A204.1 (cell line): ENCODE measurements around the gene CAMTA1.
A peak's percentile ranks its signal among the peaks of the same experiment; 100 is the strongest.
"Not testable (repeated sequence)": the region's sequence is repeated elsewhere in the genome, so short reads cannot be mapped to it uniquely, and the experiment has no call there.

Experiments used
- FAIRE-seq: peaks from 2 replicates; lab custom pipeline; 2012; peaks lifted over from hg19 to GRCh38; lab: Jason Lieb, UNC

CAMTA1 gene

DNA sequence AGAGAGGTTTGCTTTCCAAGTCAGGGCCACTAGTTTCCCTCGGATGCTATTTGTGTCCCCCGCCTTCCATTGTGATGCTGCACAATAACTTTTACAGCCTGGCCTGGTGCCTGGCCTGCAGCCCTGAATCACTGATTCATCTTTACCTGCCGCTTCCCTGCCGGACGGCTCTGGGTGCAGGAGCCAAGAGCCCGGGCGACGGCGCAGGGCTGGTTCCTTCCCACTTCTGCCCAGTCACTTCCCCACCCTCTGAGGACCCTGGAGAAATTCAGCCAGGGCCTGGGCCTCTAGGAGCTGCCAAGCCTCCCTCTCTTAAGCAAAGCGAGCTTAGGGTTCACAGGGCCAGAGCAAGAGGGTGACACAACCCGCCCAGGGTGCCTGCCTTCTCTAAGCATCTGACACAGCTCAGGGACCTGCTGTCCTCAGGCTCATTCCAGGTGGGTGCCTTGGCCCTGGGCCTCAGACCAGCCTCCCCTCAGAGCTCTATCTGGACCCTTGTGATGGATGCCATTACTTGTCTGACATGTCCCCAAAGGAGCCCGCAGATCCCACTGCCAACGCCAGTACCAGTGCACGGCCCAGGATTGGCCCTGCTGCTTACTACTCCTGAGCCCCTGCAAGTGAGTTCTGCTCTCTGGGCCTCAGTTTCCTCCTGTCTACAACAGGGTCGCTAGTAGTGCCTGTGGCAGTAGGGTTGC is 604.8 kb downstream of the CAMTA1 start:
- FAIRE-seq: no peak

DNA sequence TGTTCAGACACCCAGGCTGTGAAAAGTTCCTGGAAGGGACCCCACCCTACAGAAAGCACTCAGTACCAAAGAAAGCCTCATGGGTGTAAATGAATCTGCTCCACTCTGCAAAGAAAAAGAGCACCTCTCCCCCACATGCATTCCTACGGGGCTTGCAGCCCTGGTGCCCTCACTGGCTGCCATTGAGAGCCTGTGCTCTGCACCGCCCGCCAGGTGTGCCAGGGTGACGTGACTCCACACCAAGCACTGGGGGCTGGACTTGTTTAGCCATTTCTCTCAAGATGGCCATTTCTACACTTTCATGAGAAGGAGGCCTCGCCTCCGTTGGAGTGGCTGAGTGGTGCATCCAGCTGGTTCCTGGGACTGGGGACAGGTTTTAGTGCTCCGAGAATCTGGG is 605.3 kb downstream of the CAMTA1 start:
- no peak for FAIRE-seq

GRCh38 chr1:7393136-7393535 is 607.9 kb downstream of the CAMTA1 start:
- no peak for FAIRE-seq

GRCh38 chr1:7395251-7395650 is 610.0 kb downstream of the CAMTA1 start:
- FAIRE-seq: no peak

DNA sequence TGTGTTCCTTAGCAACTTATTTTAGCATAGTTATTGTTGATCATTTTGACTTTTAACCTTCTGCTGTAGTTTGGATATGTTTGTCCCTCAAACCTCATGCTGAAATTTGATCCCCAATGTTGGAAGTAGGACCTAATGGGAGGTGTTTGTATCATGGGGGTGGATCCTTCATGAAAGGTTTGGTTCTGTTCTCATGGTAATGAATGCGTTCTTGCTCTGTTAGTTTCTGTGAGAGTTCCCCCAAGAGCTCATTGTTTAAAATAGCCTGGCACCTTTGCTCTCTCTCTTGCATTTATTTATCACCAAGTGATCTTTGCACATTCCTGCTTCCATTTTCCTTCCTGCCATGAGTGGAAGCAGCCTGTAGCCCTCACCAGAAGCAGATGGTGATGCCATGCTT is 613.7 kb downstream of the CAMTA1 start:
- FAIRE-seq: no peak

- FAIRE-seq: peak; percentile 16
Measured at GRCh38 chr1:7399514-7400125, 614.4 kb downstream of the CAMTA1 start.

DNA sequence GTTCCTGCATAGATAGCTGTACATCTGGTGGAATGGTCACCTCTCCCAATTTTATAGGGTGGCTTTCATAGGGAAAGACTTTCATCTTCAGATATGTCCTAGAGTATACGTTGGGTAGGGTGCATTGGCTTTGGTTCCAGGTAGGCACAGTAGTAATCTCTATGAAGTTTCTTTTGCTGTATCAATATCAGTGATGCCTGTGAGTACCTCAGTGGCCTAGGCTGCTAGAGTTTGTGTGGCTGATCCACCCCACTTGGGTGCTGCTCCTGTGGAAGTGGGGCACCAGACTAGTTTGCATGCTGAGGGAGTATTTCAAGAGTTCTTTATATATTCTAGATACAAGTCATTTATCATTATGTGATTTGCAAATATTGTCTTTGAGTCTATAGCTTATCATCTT is 615.3 kb downstream of the CAMTA1 start:
- FAIRE-seq: no peak

- FAIRE-seq: peak; percentile 94
Measured at GRCh38 chr1:7401814-7402547, 616.7 kb downstream of the CAMTA1 start.

DNA sequence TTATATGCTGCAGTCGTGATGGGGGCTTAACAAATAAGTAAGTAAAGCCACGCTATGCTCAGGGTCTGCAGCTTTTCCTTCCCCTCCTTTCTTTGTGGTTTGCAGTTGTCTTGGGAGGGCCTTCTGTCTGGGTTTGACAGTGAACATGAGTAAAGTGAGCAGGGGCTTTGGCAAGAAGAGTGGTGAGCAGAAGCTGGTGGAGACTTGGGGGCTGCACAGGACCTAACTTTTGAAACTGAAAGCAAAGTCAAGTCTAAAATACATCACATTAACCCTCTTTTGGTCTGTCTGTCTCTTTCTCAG is 617.2 kb downstream of the CAMTA1 start:
- no peak for FAIRE-seq

DNA sequence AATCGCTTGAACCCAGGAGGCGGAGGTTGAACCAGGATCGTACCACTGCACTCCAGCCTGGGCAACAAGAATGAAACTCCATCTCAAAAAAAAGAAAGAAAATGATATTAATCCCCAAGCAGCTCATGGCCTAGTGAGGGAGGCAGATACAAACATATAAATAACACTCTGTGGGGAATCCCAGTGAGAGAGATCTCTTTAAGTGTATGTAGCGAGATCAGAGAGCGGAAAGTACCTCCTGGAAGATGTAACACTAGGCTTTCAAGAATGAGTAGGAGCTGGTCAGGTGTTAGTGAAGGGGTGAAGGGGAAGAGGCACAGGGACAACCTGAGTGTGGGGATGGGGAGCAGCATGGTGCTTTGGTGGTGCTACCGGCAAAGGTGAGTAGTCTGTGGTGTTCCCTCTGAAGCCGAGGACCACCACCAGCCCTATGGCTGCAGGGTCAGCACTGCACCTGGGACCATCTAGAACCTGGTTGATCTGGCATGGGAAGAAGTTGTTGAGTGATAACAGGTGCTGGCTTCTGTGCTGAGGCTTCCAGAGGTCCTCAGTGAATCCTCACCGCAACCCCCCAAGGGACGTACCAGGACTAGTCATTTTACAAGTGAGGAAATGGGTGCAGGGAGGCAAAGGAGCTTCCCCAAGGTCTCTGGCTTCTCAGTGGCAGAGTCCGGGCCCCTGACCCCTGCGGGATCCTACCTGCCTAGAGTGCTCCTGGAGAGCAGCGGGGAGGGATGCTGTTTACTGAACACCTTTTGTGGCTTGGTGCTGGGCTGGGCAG is 618.2 kb downstream of the CAMTA1 start:
- FAIRE-seq: no peak

DNA sequence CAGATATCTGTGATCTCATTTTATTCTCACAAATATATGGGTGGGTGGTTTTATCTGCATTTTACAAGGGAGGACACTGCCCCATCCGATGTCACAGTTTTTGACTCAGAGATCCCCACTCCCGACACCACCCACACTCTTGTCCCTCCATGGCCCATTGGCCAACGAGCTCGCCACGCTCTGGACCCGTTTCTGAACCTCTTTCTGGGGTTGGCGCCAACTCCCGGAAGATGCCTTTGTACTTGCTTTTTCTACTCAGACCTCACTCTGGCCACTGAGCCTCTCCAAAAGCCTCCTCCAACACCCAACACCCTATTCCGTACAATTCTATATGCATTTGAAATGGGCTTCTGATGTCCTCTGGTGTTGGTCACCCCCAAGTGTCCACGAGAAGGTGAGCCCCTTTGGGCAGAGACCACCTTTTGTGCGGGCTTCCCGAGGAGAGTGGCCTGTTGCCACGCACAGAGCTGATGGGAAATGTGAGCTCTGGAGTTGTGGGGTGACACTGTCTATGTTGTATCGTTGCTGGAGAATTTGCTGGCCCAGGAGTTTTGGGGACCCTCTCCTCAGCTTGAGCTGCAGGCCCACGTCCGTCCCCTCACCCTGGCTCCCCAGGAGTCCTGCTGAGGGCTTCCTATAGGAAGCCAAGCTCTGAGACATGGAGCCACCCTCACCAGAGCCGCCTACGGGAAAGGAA is 618.9 kb downstream of the CAMTA1 start:
- no peak for FAIRE-seq

DNA sequence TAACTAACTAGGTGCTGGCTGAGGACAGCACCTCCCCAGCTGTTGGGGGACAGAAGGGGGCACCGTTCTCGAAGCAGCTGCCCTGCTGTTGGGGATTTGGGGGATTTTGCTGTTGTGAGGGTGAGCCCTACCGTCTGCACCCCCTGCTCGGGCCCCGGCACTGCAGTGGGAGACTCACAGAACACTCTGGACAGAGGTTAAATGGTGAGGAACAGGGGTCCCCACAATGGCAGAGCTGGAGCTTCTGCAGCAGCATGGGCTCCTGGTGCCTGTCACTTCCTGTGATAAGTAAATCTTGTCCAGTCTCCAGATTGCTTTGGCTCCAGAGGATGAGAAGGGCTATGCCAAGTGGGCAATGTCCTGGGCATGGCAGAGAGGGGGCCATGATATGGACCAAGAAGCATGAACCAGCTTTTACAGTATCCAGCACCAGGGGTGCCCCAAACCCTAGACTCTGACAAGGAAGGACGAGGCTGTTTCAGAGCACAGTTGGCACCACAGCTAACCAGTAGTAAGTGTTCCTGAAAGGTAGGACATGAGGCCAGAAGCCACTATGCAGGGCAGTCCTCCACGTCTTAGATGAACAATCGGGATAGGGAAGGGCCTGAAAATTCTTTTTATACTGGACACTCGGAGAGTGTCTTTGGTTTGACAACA is 620.7 kb downstream of the CAMTA1 start:
- no peak for FAIRE-seq

- FAIRE-seq: no peak
Measured at GRCh38 chr1:7406641-7407543, 621.6 kb downstream of the CAMTA1 start.

DNA sequence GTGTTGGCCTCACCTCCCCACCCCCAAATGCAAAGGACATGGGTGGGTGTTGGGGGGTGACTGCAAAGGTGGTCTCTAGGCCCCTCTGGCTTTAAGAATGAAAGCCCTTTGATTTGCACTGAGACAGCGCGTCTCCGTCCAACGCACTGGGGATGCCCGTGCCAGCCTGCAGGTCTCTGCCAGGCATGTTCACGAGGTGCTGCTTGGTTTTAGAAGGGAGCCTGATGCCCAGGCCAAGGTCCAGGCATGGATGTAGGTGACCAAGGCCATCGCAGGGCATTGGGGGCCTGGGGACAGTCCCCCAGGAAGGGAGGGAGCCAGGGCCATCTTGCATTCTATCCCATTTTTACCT is 622.3 kb downstream of the CAMTA1 start:
- FAIRE-seq: no peak

GRCh38 chr1:7407980-7408770 is 622.9 kb downstream of the CAMTA1 start:
- FAIRE-seq: no peak

- FAIRE-seq: no peak
Measured at GRCh38 chr1:7408771-7409150, 623.5 kb downstream of the CAMTA1 start.

DNA sequence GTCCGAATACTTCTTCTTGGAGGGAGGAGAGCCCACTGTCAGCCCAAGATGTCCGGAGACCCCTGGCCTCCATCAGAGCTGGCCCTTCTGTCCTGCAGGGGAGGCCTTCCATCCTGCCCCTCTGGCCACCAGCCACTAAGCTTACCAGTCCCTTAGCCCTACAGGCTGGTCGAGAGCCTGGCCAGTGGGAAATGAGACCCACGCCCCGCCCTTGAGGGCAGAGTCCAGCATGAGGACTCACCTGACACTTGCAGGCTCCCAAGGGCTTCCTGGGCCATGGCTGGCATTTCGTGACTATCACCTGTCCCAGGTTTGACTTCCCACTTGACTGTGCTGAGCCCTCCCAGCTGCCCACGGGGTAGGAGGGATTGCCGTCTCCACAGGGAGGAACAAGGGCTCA is 624.0 kb downstream of the CAMTA1 start:
- FAIRE-seq: no peak

- FAIRE-seq: no peak
Measured at GRCh38 chr1:7410156-7410555, 624.9 kb downstream of the CAMTA1 start.

GRCh38 chr1:7417618-7418017 is 632.4 kb downstream of the CAMTA1 start:
- not testable (repeated sequence) for FAIRE-seq

DNA sequence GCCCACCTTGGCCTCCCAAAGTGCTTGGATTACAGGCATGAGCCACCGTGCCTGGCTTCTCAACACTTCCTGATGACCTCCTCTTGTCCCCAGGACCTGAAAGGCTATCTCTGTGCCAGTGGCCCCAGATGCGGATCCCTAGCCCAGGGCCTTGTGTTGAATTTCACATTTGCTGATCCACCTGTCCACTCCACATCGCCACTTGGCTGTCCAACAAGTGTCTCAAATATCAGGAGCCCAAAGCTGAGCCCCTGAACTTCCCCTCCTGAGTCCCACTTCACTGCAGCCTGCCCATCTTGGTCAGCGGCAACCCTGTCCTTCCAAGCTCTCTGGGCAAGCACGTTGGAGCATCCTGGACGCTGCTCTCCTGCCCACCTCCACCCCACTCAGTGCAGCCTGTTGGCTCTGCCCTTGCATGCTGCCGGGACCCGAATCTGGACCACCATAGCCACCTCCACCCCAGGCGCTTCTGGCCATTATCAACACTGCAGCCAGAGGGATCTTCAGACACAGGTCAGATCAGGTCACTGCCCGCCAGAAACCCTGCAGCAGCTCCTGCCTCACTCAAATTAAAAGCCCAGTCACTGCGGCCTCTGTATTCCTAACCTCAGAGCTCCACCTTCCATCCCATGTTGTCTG is 633.3 kb downstream of the CAMTA1 start:
- no peak for FAIRE-seq
